Hematopoietic multipotent progenitor cell (in vitro differentiated cells): ENCODE data around the gene DNASE1L3. TPM values are rescaled to one million over a fixed set of nuclear protein-coding genes. Genes with fewer than 3 reads are reported as not detected.

Experiments
- DNase-seq, 3 donors: peaks; one replicate each; pipeline ENCODE4 v3.0.0-alpha.2; 2011 to 2015; ENCODE audit warnings: low read depth in 2 of 3, low spot score in 2 of 3
- total RNA-seq: library from RNA; depleted of rRNA; stranded (reverse); fragments of >200 nt; gene quantifications from one replicate; pipeline ENCODE4 v1.2.3, GENCODE V29; 2012

DNASE1L3 gene
- total RNA-seq, 1 donor: 0.54 TPM

- no peak for DNase-seq
Observed at GRCh38 chr3:58180099-58180880, 30.5 kb downstream of the DNASE1L3 start.

DNA sequence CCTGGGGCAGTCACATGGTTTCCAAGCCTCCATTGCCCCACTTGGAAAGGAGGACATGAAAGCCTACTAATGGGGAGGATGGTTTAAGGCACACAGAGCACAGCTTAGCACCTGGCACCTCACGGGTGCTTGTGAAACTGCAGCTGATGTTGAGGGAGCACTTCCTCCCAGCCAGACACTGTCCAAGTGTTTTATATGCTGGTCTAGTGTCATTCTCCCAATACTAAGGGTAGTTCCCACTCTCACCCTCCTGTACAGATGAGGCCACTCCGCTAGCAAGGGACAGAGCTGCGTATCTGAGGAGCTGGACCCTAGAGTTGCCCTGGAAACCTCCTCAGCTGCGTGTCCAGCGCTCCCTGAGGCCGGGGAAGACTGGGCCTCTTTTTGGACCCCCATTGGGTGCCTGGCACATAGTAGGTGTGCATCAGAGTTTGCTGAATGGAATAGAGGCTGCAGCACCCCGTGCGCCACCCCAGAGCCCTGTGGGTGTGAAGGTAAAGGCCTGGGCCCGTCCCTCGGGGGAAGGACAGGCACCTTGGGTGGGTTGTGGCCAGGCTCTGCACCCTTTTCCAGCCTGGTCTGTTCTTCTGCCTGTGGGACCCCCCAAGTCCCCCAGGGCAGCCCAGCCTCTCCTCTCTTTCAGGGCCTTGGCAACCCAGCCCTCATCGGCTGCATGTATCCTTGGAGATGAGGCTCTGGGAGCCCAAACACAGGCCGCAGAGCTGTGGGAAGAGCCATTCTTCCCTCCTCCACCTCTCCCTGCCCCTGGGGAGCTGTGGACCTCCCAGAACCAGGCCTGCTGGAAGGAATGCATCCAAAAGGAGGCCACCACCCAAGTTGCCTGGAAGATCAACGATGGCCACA is 31.3 kb downstream of the DNASE1L3 start:
- no peak for DNase-seq

DNA sequence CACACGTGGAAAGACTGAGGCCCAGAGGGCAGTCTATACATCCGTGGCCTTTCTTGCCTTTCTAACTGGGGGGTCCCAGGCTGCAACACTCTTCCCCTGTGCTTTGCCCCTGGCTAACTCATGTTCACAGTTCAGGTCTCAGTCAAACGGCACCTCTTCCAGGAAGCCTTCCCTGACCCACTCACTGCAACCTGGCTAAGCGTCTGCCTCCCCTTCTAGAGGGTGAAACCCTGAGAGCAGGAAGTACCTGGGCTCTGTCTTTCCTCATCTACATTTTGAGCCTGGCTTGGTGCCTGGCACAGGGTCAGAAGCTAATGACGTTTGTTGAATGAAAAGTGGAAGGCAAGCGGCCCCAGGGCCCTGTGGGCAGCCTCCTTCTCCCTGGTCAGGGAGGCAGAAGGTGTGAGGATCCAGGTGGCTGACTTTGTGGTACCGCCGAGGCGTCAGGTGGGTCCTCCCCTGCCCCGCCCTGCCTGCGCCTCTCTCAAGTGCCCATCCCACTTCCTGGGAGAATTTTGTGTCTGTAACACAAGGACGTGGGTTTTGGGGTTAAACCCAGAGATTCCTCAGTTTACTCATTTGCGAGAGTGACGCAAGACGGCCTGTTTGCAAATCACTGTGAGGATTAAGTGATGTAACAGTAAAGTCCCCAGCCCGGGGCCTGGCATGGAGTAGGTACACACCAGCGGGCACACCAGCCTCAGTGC is 32.1 kb downstream of the DNASE1L3 start:
- DNase-seq: no peak

- peak; percentile 78 to 90 (median 87) for DNase-seq
Observed at GRCh38 chr3:58177747-58178527, 32.8 kb downstream of the DNASE1L3 start.

DNA sequence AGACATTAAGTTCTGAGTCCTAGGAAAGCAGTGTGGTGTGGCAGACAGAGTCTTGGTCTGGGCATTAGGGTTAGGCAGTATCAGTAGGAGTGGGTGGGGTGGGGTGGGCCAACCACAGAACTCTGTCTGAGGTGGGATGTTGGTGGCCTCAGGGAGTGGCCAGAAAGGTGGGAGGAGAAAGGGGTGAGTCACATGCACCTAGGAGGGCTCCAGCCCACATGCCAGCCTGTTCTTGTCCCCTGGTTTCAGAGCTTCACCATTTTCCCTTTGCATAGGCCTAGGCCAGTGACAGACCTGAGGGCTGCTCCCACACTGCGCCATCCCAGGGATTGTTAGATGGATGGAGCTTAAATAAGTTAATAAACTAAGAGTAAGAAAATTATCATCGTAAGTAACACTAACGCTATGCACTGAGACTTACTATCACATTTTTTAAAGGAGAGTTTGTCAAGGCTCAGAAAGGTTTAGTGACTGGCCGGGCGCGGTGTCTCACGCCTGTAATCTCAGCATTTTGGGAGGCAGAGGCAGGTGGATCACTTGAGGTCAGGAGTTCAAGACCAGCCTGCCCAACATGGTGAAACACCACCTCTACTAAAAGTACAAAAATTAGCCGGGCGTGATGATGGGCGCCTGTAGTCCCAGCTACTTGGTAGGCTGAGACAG is 33.8 kb downstream of the DNASE1L3 start:
- DNase-seq: no peak

GRCh38 chr3:58176185-58176530 is 34.6 kb downstream of the DNASE1L3 start:
- DNase-seq: no peak

GRCh38 chr3:58175437-58176184 is 35.2 kb downstream of the DNASE1L3 start:
- peak in 1 of 3 donors; percentile 40 for DNase-seq

DNA sequence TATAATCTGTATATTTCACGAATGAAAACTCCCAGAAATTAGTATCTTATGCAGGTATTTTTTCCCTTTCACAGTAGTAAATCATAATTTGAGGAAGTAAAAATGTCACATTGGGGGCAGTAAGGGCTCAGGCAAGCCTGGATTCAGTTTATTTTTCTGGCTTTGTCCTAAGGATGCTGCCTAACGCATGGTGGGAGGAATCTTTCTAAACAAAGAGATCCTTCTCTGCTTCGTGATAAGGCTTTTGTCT is 35.7 kb downstream of the DNASE1L3 start:
- DNase-seq: no peak

DNA sequence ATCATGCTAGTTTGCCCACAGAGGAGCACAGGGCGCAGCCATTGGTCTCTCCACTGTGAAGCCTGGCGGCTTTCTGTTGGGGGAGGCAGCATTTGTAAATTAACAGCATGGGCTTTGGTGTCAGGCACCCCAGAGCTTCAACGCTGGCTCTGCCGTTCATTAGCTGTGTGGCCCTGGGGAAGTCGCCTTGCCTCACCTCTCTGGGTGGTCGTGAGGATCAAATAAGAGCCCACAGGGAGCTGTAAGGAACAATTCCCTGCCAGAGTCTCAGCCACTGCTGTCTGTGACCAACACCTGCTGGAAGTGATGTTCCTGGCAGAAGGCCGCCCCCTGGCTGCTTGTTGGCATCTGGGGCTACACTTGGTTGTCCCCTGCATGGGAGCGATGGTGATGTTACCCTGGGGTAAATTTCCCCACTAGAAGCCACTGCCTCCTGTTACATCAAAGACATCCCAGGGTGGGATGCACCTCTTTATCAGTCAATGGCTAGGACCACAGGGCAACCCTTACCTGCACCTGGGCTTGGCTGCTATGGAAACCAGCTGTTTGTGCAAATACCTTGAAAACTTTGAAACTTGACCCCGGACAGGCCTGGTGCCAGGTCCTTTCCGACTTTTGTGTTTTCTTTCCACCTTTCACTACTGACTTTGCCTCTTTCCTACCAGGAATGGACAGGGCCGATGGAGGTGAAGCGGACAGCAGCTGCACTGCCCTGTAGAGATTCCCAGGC is 36.9 kb downstream of the DNASE1L3 start:
- DNase-seq: peak in 2 of 3 donors; percentile 51 to 68

GRCh38 chr3:58173029-58173668 is 37.6 kb downstream of the DNASE1L3 start:
- DNase-seq: no peak

DNA sequence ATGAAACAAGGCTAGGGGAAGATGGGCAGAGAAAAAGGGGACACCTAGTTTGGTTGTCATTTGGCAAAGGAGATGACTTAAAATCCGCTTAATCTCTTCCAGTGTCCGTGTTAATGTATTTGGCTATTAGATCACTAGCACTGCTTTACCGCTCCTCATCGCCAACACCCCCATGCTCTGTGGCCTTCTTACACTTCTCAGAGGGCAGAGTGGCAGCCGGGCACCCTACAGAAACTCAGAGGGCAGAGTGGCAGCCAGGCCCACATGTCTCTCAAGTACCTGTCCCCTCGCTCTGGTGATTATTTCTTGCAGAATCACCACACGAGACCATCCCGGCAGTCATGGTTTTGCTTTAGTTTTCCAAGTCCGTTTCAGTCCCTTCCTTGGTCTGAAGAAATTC is 39.6 kb downstream of the DNASE1L3 start:
- DNase-seq: no peak

- no peak for DNase-seq
Observed at GRCh38 chr3:58170376-58170775, 40.4 kb downstream of the DNASE1L3 start.

GRCh38 chr3:58169371-58169770 is 41.4 kb downstream of the DNASE1L3 start:
- no peak for DNase-seq

GRCh38 chr3:58168498-58168897 is 42.3 kb downstream of the DNASE1L3 start:
- no peak for DNase-seq

GRCh38 chr3:58167431-58168351 is 43.1 kb downstream of the DNASE1L3 start:
- peak in 2 of 3 donors; percentile 14 to 60 for DNase-seq

DNA sequence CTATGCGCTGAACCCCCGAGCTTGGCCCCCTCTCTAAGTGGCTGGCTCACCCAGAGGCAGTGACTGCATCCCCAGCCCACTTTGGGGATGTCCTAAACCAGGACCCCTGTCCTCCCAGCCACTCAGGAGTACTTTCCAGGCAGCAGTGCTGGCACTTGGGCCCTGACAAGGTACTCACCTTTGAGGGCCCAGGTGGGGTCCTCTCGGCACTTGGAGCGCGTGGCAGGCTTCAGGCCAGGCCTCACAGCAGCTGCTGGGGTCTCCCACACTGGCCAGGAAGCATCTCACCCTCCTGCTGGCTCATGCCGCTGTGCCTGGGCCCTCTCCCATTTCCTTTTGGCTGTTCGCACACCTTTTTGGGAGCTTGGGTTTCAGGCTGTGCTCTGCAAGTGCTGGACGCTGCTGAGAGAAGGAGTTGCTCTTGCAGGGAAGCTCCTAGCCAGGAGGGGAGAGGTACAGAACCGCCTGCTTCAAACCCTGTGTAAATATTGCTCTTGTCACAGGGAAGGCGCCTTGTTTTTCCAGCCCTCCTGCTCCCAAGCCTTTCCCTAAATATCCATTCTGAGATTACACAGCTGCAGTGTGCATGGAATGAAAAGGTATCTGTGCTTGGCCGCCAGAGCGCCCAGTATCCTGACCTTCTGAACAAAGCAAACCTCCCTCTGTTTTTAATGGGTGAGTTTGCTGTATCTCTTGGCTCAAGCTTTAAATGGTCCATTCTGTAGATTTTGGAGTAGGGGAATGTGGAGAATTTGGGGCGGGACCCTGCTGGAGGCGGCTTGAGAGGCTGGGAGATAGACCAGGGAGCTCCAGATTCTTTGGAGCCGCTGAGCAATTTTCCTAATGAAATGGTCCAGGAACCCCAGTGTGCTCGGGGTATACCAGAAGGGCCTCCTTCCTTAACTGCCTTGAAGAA is 45.6 kb downstream of the DNASE1L3 start:
- DNase-seq: no peak
